ENCODE results near the gene DSCAM. TPM values are rescaled to one million over a fixed set of nuclear protein-coding genes. Genes with fewer than 3 reads are reported as not detected.

Gene DSCAM
- total and polyA plus RNA-seq, 10 of the 15 experiments (the other 5 are each of a cell fraction or from before 2014, with no cell fraction given): not detected

DNA sequence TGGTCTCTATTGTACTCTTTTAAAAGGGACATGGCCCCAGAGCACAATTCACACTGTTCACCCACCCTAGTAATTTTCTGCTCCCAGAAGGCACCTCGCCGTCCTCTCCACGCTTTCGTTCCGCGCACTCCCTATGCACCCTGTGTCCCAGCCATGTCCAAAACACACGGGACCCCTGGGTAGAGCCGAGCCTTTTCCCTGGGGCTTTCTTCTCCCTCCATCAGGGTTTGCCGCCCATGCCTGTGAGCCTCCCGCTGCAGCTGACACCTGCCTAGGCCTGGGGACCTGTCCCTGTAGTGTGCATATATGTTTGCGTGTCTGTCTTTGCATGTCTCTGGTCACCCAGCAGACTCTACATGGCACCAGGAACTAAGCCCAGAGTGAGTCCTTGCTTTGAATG, 677.0 kb downstream of the DSCAM start:
- H4K20me1 ChIP-seq (ENCODE audit: control insufficient read depth, insufficient read depth): no peaks in the 10 kb centered on the region
- no peak overlapping the region for H3K27ac ChIP-seq (ENCODE audit: control insufficient read depth, insufficient read depth)
- H2AFZ ChIP-seq (ENCODE audit: control insufficient read depth, low read depth, low read length): no peak overlapping the region
- no peak overlapping the region for H3K4me3 ChIP-seq
- ChIA-PET SMC1A (ENCODE audit: uncharacterized antibody, unreplicated experiment) (no interaction called here), CTCF (no interaction called here), RAD21 (ENCODE audit: unreplicated experiment) (no interaction called here), POLR2A (no interaction called here)
- ATAC-seq: no peak
- in situ Hi-C loops (cut with MboI): no loop called here
- H3K4me1 ChIP-seq (ENCODE audit: control insufficient read depth, insufficient read depth, low read length): no peaks in the 10 kb centered on the region
- H3K4me2 ChIP-seq (ENCODE audit: control insufficient read depth, insufficient read depth): no peak overlapping the region
- intact Hi-C loops (cut with micrococcal nuclease; ENCODE audit: unreplicated experiment): no loop called here
- no peak for DNase-seq (ENCODE audit: low read depth, low spot score)
- no peaks in the 10 kb centered on the region for H3K79me2 ChIP-seq (ENCODE audit: control insufficient read depth, insufficient read depth, low read length)
- H3K27me3 ChIP-seq (replicated peaks in 1 of 2; ENCODE audit: control insufficient read depth in 2 of 2, insufficient read depth in 2 of 2, low read length in 1 of 2): no peaks in the 10 kb centered on the region
- H3K36me3 ChIP-seq (ENCODE audit: control insufficient read depth in 2 of 2, insufficient read depth in 2 of 2, low read length in 1 of 2): no peaks in the 10 kb centered on the region
- TF ChIP-seq TCF3 (IDR thresholded peaks at IDR 0.05; ENCODE audit: borderline replicate concordance, insufficient read depth, low read depth, low read length) (no peak), MTA3 (IDR thresholded peaks at IDR 0.05; ENCODE audit: borderline replicate concordance, low read length) (no peak), GABPA (IDR thresholded peaks at IDR 0.05; ENCODE audit: low read depth) (no peak), ZBED1 (IDR thresholded peaks at IDR 0.05; ENCODE audit: borderline replicate concordance) (no peak), HCFC1 (IDR thresholded peaks at IDR 0.05; ENCODE audit: low read length) (no peak), HDGF (IDR thresholded peaks at IDR 0.05) (no peak), FOXK2 (IDR thresholded peaks at IDR 0.05) (no peak), BHLHE40 (IDR thresholded peaks at IDR 0.05; ENCODE audit: borderline replicate concordance in 1 of 2, low read depth in 2 of 2, low read length in 1 of 2) (no peak), MTA2 (IDR thresholded peaks at IDR 0.05; ENCODE audit: low read depth) (no peak), JUND (IDR thresholded peaks at IDR 0.05; ENCODE audit: low read depth, low read length) (no peak), CHD4 (IDR thresholded peaks at IDR 0.05) (no peak)
- TF ChIP-seq, protein P1, sequence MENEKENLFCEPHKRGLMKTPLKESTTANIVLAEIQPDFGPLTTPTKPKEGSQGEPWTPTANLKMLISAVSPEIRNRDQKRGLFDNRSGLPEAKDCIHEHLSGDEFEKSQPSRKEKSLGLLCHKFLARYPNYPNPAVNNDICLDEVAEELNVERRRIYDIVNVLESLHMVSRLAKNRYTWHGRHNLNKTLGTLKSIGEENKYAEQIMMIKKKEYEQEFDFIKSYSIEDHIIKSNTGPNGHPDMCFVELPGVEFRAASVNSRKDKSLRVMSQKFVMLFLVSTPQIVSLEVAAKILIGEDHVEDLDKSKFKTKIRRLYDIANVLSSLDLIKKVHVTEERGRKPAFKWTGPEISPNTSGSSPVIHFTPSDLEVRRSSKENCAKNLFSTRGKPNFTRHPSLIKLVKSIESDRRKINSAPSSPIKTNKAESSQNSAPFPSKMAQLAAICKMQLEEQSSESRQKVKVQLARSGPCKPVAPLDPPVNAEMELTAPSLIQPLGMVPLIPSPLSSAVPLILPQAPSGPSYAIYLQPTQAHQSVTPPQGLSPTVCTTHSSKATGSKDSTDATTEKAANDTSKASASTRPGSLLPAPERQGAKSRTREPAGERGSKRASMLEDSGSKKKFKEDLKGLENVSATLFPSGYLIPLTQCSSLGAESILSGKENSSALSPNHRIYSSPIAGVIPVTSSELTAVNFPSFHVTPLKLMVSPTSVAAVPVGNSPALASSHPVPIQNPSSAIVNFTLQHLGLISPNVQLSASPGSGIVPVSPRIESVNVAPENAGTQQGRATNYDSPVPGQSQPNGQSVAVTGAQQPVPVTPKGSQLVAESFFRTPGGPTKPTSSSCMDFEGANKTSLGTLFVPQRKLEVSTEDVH (IDR thresholded peaks at IDR 0.05; ENCODE audit: low read depth, partially characterized antibody): no peak
- TF ChIP-seq, protein P2, sequence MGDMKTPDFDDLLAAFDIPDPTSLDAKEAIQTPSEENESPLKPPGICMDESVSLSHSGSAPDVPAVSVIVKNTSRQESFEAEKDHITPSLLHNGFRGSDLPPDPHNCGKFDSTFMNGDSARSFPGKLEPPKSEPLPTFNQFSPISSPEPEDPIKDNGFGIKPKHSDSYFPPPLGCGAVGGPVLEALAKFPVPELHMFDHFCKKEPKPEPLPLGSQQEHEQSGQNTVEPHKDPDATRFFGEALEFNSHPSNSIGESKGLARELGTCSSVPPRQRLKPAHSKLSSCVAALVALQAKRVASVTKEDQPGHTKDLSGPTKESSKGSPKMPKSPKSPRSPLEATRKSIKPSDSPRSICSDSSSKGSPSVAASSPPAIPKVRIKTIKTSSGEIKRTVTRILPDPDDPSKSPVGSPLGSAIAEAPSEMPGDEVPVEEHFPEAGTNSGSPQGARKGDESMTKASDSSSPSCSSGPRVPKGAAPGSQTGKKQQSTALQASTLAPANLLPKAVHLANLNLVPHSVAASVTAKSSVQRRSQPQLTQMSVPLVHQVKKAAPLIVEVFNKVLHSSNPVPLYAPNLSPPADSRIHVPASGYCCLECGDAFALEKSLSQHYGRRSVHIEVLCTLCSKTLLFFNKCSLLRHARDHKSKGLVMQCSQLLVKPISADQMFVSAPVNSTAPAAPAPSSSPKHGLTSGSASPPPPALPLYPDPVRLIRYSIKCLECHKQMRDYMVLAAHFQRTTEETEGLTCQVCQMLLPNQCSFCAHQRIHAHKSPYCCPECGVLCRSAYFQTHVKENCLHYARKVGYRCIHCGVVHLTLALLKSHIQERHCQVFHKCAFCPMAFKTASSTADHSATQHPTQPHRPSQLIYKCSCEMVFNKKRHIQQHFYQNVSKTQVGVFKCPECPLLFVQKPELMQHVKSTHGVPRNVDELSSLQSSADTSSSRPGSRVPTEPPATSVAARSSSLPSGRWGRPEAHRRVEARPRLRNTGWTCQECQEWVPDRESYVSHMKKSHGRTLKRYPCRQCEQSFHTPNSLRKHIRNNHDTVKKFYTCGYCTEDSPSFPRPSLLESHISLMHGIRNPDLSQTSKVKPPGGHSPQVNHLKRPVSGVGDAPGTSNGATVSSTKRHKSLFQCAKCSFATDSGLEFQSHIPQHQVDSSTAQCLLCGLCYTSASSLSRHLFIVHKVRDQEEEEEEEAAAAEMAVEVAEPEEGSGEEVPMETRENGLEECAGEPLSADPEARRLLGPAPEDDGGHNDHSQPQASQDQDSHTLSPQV (IDR thresholded peaks at IDR 0.05): no peak
- no peak for FAIRE-seq
- BruUV-seq (replicated peaks): no TSS peak
- 47% methylated on average over 11 of the region's 11 CpGs for WGBS (ENCODE audit: insufficient coverage, insufficient replicate concordance, low lambda C conversion rate, missing lambda C conversion rate)
- no peaks in the 10 kb centered on the region; the same call in 2 of the 3 replicates for H3K9me3 ChIP-seq (replicated peaks; ENCODE audit: control insufficient read depth, insufficient read depth, low read length)
- H3K9ac ChIP-seq (ENCODE audit: control insufficient read depth, insufficient read depth, low read length): no peak overlapping the region

Measured in GM12878 (cell line).